GM19324 (cell line): Measurements from ENCODE around the gene SURF1.
"Not testable (repeated sequence)": the region's sequence is repeated elsewhere in the genome, so short reads cannot be mapped to it uniquely, and the experiment has no call there.

Source experiments
- ATAC-seq: cut with Tn5 transposase; IDR thresholded peaks from one replicate; pipeline ENCODE4 v1.9.1; 2021; ENCODE audit warnings: mild to moderate bottlenecking, moderate library complexity; ENCODE audit not compliant: unreplicated experiment, low FRiP score

The SURF1 gene

DNA sequence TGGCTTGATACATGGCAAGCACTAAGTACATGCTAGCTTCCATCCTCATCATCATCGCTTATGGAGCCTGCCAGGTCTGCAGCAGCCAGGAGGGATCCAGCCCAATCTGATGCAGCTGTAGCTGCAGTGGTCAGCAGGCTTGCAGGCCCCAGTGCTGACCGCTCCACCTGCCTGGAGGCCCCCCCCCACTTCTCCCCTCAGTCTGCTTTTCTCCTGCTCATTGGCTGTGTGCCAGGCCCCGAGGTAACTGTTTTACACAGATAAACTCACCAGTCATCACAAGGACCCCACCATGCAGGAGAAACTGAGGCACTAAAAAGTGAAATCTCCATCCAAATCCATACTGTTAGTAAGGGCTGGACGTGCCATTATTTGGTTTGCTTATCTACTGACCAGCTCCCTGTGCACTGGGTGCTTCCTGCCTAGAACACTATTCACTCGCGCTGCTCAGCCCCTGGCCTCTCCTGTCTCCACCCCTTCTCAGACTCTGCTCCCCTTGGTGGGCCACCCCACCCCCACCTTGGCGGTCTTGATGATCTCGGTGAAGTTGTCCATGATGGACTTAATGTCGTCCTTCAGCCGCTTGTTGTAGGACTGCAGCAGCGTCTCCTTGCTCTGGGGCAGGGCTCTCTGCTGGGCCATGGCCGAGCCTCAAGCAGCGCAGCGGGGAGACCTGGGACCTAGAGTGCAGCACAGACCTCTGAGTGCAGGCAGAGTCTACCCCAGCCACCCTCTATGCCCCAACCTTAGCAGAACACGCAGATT is 10.1 kb downstream of the SURF1 start:
- no peak for ATAC-seq

DNA sequence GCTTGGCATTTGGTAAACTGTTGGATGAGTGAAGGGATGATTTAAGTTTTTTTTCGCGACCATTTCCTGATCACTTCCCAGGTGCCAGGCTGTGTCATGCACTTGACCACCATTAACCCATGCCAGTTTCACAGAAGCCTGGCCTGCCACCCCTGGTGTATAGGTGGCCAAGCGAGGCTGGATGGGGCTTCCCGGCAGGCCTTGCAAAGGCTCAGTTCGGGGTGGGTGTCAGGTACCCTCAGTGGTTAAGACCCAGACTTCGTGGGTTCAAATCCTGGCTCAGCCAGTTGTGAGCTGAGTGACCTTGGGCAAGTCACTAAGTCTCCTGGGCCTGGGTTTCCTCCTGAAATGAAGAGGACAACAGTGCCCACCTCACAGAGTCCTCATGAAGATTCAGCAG is 10.7 kb downstream of the SURF1 start:
- ATAC-seq, result no peak

DNA sequence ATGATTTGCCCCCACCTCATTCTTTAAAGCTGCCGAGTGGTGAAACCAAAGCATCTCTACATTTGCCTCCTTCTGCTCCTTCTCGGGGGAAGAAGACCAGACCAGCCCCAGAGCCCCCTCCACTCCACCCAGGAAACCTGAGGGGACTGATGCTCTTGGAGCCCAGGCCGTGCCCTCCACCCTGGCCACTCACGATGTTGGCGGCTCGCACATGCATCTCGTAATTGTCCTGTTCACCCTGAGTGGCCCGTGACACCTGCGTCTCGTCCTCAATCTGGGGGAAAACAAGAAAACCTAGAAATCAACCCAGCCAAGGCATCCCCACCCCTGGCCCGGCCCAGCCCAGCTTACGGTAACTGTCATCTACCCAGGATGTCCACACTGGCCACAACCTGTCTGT is 11.3 kb downstream of the SURF1 start:
- no peak for ATAC-seq

DNA sequence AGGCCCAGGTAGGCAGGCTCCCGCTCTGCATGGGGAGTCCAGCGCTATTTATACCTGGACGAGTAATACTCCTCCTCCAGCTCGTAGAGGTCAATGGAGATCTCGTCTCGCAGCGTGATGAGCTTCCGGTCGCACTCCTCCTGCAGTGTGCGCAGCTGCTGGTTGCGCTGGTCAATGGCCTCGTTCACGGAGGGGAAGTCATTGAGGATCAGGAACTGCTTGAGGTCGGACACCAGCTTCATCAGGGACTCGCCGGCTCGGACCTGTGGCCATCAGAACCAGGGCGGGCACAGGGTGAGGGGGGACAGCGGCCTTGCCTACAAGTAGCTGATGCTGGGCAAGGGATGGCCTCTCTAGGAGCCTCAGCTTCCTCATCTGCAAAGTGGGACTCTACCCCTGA is 12.2 kb downstream of the SURF1 start:
- ATAC-seq, result no peak

DNA sequence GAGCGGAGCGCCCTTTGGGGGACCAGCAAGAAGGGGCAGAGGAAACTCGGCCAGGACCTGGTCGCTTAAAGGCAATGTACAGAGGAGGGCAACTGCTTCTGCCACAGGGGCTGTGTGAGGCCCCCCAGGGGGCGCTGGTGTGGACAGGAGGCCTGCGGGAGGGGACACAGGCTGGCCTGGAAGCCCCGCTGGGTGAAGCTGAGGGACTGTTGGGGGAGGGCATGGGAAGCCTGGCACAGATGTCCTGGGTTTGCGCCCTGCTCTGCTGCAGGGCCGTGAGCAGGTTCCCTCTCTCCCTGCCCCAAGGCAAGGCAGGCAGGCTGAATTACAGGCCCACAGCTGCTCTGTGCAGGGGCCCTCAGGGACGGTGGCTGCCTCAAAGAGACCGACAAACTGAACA is 13.7 kb downstream of the SURF1 start:
- ATAC-seq, result no peak

DNA sequence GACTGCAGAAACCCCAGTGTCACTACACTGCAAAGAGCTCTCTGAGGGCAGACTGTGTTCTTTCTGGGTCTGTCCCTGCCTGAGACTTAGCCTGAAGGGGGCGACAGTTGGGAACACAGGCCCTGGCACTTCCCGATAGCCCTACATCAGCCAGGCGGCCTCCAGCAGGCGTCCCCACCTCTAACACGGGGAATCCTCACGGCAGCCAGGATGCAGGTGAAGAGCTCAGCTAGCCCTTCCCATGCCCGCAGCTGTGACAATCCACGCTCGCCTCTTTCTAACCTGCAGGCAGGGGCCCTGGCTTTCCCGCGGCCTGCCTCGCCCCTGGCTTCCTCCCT is 14.2 kb downstream of the SURF1 start:
- ATAC-seq, result no peak

DNA sequence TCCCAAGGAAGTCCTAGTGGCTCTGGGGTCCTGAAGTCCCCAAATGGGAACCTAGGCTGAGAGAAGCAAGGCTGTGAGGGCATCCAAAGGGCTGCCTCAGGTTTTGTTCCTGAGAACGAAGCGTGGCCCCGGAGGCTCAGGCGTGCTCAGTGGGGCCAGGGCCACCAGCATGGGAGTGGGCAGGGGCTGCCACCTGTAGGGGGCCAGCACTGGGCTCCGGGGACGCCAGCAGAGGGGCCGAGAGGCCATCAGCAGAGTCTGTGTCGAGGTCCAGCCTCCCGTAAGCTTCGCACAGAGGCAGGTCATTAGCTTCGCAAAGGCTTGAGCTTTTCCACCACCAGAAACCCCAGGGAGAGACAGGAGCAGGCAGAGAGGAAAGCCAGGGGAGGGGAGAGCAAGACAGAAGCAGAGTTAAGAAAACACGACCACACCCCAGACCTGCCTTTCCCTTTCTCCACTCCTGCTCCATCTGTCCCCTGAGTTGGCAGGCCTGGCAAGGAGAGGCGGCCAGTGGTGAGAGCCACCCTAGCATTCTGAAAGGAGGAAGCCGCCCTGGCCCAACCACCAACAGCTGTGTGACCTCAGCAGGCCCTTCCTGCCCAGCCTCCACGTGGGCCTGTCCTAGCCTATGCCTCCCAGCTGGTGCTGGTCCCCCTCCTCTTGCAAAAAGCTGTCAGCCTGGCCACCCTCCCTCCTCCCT is 14.8 kb downstream of the SURF1 start:
- ATAC-seq, result no peak

DNA sequence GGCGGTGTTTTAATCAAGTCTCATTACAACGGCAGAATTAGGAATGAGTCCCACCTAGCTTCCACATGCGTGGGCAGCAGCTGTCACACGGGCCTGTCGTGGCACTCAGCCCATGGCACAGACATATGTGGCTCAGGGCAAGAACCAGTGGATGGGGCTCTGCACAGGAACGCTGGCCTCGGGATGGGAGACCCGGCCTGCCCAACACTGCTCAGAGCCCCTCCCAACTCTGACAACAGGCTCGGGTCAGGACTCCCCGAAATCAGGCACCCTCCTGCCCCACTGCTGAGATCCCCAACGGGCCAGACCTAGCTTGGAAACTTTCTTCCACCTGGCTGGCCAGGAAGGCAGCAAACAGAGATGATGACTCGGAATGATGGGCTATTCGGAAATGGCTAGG is 15.4 kb downstream of the SURF1 start:
- no peak for ATAC-seq

DNA sequence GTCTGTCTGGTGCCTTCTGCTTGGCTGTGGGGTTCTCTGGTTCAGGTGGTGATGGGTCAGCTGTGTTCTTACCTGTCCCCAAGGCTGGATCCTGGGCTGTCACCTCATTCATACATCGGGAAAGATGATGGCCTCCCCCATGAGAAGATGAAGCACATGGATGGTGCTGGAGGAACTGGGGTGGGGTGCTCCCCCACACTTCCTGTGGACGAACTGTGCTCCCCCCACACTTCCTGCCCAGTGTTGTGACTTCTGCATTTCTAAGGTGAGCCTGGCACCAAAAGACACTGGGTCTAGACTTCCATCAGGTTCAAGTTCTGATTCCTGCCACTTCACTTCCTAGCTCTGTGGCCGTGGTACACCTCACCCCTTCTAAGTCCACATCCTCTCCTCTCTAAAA is 16.0 kb downstream of the SURF1 start:
- ATAC-seq, result no peak

DNA sequence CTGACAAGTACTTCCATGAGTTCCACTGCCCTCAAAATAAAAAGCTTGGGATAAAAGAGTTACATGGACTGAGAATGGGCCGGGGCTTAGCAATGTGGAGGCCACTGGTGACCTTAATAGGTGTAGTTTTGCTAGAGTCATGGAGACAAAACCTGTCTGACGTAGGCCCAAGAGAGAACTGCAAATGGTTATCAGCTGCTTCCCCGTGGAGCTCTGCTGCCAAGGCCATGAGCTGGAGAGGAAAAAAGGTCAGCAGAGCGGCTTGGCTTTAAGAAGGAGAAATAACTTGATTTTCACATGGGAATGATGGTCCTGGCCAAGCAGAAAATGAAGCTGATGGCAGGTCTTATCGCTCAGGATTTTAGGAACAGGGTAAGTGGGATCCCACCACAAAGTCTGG is 16.6 kb downstream of the SURF1 start:
- ATAC-seq, result no peak

DNA sequence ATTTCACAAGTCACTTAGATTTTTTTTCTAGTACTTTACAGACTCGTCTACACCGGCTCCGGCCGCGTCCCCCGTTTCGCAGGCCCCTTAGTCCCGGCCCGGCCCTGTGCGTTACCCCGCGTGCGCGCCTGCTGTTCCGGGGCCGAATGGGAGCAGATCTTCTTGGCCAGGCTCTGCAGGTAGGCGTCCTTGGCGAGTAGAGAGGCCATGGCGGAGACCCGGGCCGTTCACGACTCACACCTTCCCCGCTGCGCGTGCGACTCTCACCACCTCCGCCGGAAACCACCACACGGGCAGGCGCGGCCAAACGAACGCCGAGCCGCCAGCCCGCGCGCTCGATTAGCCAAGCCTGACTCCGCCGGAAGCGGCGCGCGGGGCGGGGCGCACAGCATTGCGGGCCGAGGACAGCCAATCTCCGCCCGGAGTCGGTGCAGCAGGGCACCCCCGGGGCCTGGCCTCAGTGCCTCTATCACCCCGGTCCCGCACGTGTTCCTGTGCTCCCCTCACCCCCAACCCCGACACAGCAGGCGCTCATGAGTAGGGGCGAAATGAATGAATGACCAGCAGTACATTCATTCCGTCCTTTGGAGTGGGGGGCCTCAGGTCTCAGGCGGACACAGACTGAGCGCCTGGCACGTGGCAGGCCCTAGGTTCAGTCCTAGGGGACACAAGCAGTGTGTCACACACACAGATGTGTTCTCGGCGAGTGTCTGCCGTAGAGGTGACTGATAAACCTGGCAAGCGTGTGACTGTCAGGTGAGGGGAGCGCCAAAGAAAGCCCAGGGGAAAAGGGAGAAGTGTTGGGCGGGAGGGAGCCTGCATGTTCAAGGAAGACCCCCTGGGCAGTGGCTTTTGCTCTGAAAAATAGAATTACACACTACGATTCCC is 20.1 kb downstream of the SURF1 start, which contains the start of gene SURF6:
Gene SURF6, minus strand, starts transcription at position 265 of the 888 bp plus-strand sequence. Its CDS starts 56 bp downstream, at position 209.
- peak; percentile 83 for ATAC-seq

DNA sequence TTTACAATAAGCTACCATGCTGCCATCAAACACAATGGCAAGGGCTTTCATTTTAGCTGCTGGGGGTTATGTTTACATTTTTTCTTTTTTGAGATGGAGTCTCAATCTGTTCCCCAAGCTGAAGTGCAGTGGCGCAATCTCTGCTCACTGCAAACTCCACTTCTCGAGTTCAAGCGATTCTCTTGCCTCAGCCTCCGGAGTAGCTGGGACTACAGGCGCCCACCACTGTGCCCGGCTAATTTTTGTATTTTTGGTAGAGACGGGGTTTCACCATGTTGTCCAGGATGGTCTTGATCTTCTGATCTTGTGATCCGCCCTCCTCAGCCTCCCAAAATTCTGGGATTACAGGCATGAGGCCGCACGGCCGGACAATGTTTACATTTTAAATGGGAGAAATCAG is 21.4 kb downstream of the SURF1 start:
- not testable (repeated sequence) for ATAC-seq

DNA sequence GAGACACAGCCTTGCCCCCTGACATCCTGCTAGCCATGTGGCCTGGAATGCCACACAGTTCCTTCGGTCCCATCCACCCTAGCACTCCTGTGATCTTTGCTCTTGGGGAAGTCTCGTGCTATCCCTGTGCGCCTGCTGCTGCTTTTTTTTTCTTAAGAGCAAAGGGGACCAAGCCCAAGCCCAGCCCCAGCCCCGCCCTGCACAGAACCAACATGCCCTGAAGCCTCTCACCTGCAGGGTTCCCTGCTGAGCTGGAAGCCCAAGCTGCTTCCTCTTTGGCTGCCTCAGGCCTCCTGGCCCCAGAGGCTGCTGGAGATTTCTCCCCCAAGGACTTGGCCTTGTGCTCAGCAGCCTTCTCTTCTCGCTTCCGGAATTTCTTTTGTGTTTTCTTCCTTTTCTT is 22.1 kb downstream of the SURF1 start:
- no peak for ATAC-seq

DNA sequence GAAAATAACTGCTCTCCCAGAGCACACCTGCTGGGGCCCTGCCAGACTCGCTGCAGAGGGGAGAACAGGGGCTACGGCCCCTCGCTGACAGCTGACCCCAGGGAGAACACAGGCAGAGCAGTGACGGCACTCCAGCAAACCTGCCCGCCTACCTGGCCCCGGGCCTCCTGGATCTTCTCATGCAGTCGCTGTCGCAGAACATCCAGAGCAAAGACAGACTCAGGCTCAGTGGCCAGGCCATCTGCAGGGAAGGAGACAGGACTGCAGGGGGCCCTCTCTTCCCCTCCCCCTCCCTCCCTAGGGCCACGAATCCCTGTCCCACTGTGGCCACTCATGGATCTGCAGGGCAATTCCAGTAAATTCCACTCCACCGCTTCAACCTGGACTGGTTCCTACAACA is 22.7 kb downstream of the SURF1 start:
- ATAC-seq, result no peak

DNA sequence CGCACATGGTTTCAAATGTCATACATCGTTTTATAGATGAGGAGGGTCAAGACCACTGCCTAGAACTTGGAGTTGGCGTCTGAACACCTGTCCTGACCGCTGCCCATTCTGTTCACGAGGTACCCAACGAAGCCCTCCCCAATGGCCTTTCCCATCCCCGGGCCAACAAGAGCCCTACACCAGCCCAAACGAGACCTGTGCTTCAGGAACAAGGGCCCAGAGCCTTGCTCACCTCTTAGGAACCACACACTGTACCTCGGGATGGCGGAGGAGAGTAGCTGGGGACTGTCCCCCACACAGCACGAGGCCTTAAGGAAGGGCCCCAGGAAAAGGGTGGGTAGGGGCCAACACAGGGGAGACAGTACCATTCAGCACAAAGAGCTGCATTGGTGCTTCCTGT is 23.3 kb downstream of the SURF1 start:
- no peak for ATAC-seq

DNA sequence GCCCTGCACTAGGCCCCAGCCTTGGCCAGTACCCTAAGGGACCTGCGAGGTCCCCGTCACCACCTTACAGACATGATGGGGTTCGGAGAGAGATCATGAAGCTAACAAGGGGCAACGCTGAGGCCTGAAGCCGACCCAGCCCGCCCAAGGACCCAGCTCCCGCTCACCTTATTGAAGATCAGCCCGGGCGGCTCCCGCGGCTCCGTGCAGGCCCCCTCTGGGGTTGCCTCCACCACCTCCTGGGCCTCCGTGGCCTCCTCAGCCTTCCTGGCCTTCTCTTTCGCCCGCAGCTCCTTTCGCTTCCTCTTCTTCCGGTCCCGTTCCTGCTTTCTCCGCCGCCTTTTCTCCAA is 23.9 kb downstream of the SURF1 start:
- no peak for ATAC-seq

DNA sequence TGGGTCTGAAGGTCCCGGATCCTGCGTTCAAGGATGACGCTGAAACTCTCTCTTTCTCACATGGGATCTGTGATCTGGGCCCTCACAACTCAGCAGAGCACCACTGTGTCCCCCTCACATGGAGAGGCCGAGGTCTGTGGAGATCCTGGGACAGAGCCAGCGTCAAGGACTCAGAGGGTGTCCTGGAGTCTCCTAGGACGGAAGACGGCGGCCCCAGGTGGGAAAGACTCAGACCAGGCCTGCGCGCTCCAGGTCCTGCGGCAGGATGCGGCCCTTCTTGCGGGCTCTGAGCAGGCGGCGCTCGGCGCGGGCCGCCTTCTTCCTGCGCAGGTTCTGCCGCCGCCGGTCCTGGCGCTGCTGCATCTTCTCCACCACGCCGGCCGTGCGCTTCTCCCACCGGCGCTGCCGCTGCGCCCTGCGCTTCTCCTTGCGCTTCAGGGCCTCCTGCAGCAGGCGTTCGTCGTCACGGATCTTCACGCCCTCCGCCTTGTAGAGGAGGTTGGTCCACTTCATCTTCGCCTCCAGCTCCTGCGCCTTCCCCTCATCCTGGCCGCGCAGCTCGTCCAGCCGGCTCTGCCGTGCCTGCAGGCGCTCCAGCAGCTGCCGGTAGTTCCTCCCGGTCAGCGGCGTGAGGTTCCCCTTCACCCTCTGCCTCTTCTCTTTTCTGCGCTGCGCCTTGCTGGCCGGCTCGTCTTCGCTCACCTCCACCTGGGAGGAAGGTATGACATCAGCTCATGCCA is 24.5 kb downstream of the SURF1 start:
- ATAC-seq, result no peak

DNA sequence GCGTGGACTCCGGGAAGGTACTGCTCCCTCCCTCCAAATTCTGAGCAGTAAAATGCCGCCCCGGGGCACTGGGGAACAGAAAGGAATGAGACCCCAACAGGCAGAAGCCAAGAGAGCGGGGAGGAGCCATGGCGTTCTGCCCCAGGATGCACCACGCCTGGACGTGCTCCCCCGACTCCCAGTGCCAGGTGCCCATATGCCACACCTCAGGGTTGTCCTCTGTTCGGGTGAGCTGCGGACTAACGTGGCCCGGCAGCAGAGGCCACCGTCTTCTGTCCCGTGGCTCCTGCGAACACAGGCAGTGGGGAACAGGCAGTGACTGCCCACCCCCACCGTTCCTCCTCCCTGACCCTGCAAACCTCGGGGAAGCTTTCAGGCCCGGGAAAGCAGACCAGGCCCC is 25.1 kb downstream of the SURF1 start:
- no peak for ATAC-seq

DNA sequence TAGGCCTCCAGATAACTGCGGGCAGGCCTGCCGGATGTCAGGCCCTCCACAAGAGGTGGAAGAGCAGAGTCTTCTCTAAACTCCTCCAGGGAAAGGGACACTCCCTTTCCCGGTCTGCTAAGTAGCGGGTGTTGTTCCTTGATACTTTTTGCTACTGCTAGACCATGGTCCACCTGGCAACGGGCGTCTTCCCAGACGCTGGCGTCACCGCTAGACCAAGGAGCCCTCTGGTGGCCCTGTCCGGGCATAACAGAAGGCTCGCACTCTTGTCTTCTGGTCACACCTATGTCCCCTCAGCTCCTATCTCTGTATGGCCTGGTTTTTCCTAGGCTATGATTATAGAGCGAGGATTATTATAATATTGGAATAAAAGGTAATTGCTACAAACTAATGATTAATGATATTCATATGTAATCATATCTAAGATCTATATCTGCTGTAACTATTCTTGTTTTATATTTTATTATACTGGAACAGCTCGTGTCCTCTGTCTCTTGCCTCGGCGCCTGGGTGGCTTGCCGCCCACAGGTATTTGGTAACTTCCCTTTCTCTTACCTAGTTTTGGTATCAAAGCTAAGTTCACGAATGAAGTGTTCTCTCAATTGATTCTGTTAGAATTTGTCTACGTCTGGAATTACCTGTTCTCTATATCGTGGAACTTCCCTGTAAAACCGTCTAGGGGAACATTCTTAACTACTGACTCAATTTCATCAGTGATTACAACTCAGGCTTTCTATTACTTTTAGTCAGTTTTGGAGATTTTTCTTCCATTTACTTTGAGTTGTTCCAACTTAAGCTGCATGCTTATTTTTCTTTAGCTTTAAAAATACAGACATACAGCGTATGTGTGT is 26.8 kb downstream of the SURF1 start:
- ATAC-seq, result not testable (repeated sequence)
